ENCODE results near the gene SYNE1. TPM values are rescaled to one million over a fixed set of nuclear protein-coding genes. Genes with fewer than 3 reads are reported as not detected.

SYNE1 gene
- polyA plus RNA-seq, 3 donors: 16.1 to 50.4 (median 27.0) TPM

DNA sequence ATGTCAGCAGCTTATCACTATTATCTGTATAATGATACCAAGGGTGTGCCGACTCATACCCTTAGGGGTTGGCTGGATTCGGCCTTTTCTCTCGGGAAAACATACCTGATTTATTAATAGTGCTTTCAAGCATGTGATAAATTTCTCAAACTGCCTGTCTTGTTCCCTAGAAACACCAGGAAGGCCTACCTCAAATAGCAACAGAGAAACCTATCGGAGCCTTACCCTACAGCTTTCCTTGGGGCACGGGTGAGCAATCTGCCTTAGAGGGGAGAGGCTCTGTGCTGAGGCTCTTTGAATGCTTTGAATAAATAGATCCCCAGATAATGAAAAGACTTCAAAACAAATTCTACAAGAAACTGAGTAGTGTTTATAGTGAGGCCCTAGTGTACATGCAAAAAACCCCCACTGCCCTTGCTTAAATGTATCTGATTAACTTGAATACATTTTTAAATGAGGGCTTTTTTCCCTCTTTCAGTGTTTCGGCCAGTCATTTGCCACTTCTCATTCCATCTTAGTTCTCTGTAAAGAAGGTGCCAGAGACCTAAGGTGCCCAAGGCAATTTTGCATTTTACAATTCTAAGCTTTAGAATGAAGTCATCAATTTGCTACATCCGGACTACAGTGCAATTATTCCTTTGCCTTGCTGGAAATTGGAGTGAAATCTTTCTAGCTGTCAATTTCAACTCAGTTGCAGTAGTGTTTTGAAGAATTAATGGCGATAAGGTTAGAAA is 509.6 kb downstream of the SYNE1 start:
- no peak overlapping the region for H3K27ac ChIP-seq (ENCODE audit: low read depth, low read length)
- 86 to 95% (median 89%) methylated on average over 8 of the region's 8 CpGs for WGBS, 3 donors

GRCh38 chr6:152124429-152125074 is 512.6 kb downstream of the SYNE1 start:
- no peak overlapping the region for H3K27ac ChIP-seq (ENCODE audit: low read depth, low read length)
- WGBS, 3 donors: 45 to 68% (median 57%) methylated on average over 3 of the region's 3 CpGs

DNA sequence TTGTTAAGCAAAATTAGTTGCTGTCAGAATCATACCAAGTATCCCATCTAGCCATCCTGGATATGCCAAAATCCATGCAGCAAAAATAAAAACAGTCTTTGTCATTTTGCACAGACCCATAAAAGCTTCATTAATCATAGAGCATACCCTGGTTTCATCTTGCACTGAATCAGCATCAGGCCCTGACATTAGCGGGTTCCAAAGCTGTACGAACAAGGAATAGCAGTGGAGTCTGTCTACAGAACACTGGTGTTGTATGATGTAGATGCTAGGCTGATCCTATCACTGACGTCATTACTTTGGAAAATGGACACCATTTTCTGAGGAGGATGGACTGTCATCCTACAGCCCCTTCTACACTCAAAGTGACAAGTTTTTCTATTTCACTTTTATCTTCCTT is 514.1 kb downstream of the SYNE1 start:
- WGBS, 3 donors: 93 to 94% (median 94%) methylated on average over 3 of the region's 3 CpGs

GRCh38 chr6:152122434-152122833 is 514.7 kb downstream of the SYNE1 start:
- H3K27ac ChIP-seq (ENCODE audit: low read depth, low read length): no peak overlapping the region
- 92 to 96% (median 94%) methylated on average over 12 of the region's 12 CpGs for WGBS, 3 donors

More for the DNA sequence above, 514.1 kb downstream of the SYNE1 start:
- no peak overlapping the region for H3K27ac ChIP-seq (ENCODE audit: low read depth, low read length)

DNA sequence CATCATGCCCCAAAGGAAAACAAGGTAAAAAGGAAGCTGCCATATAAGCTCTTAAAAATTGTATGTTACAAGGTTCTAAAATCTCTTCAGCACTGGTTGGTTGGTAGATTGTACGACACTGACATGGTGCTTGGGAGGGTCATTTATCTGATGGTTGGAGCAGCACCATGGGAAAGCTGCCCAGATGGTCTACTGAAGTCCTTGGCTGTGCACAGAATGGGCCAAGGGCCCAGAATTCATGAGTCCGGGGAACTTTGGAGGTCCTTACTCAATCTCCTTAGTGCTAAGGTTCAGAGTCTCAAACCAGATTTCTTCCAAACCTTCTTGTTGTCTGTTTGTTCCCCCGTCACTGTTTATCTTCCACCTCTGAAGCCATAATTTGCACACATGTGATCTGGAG is 515.3 kb downstream of the SYNE1 start:
- no peak overlapping the region for H3K27ac ChIP-seq (ENCODE audit: low read depth, low read length)
- 36 to 64% (median 49%) methylated on average over 3 of the region's 3 CpGs for WGBS, 3 donors

DNA sequence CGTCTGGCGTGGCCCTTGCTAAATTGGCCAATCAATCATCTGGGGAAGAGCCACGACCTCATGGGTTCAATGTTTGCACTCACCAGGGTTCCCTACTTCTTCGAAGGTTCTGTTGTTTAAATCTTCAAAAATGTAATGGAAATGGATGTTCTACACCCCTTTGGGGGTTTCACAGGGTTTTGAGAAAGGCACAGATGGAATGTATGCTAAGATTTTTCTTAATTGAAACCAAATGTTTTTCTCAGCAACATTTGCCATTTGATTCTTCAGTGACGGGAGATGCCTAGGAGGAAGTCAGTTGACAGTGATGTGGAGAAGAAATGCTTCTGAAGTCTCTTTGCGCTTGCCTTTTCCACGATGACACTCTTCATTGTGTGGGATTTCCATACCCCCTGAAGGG is 517.3 kb downstream of the SYNE1 start:
- WGBS, 3 donors: 77 to 80% (median 79%) methylated on average over 7 of the region's 7 CpGs
- H3K27ac ChIP-seq (ENCODE audit: low read depth, low read length): no peak overlapping the region

GRCh38 chr6:152118678-152119077 is 518.5 kb downstream of the SYNE1 start:
- 89 to 94% (median 91%) methylated on average over 5 of the region's 5 CpGs for WGBS, 3 donors
- H3K27ac ChIP-seq (ENCODE audit: low read depth, low read length): no peak overlapping the region

- WGBS, 3 donors: 94 to 97% (median 95%) methylated on average over 3 of the region's 3 CpGs
- H3K27ac ChIP-seq (ENCODE audit: low read depth, low read length): no peak overlapping the region
These were observed 518.9 kb downstream of the SYNE1 start for GRCh38 chr6:152118224-152118623.

GRCh38 chr6:152117156-152118133 is 519.7 kb downstream of the SYNE1 start:
- H3K27ac ChIP-seq (ENCODE audit: low read depth, low read length): no peak overlapping the region
- WGBS, 3 donors: 29 to 67% (median 66%) methylated on average over 9 of the region's 9 CpGs

- no peak overlapping the region for H3K27ac ChIP-seq (ENCODE audit: low read depth, low read length)
- WGBS, 3 donors: 63 to 74% (median 68%) methylated on average over 15 of the region's 15 CpGs
These were observed 524.5 kb downstream of the SYNE1 start for GRCh38 chr6:152112491-152113261.

- no peak overlapping the region for H3K27ac ChIP-seq (ENCODE audit: low read depth, low read length)
- WGBS, 3 donors: 38 to 61% (median 48%) methylated on average over 20 of the region's 20 CpGs
These were observed 526.0 kb downstream of the SYNE1 start for GRCh38 chr6:152110886-152111820.

GRCh38 chr6:152107973-152108372 is 529.2 kb downstream of the SYNE1 start:
- 80 to 90% (median 84%) methylated on average over 4 of the region's 4 CpGs for WGBS, 3 donors
- H3K27ac ChIP-seq (ENCODE audit: low read depth, low read length): no peak overlapping the region

- WGBS, 3 donors: 15 to 57% (median 34%) methylated on average over 7 of the region's 7 CpGs
These were observed 537.0 kb downstream of the SYNE1 start for GRCh38 chr6:152100183-152100618.

DNA sequence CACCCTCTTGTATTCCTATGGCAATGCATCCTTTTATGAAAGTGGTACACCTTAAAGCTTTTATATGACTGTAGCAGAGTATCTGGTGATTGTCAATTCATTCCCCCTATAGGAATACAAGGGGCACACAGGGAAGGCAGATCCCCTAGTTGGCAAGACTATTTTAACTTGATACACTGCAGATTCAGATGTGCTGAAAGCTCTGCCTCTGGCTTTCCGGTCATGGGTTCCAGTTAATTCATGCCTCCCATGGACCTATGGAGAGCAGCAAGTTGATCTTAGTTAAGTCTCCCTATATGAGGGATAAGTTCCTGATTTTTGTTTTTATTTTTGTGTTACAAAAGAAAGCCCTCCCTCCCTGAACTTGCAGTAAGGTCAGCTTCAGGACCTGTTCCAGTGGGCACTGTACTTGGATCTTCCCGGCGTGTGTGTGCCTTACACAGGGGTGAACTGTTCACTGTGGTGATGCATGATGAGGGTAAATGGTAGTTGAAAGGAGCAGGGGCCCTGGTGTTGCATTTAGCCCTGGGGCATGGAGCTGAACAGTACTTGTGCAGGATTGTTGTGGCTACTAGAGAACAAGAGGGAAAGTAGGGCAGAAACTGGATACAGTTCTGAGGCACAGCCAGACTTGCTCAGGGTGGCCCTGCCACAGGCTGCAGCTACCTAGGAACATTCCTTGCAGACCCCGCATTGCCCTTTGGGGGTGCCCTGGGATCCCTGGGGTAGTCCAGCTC is 537.5 kb downstream of the SYNE1 start:
- WGBS, 3 donors: 84 to 88% (median 88%) methylated on average over 4 of the region's 4 CpGs
- H3K27ac ChIP-seq (ENCODE audit: low read depth, low read length): no peak overlapping the region

More at GRCh38 chr6:152100183-152100618, 537.0 kb downstream of the SYNE1 start:
- H3K27ac ChIP-seq (ENCODE audit: low read depth, low read length): no peak overlapping the region

DNA sequence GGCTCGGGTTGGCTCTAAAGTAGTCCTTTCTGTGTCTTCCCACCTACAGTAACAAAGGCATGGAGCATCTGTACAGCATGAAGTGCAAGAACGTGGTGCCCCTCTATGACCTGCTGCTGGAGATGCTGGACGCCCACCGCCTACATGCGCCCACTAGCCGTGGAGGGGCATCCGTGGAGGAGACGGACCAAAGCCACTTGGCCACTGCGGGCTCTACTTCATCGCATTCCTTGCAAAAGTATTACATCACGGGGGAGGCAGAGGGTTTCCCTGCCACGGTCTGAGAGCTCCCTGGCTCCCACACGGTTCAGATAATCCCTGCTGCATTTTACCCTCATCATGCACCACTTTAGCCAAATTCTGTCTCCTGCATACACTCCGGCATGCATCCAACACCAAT is 538.5 kb downstream of the SYNE1 start:
- WGBS, 3 donors: 88 to 96% (median 90%) methylated on average over 14 of the region's 14 CpGs

GRCh38 chr6:152096863-152097496 is 540.2 kb downstream of the SYNE1 start:
- 60 to 65% (median 64%) methylated on average over 5 of the region's 5 CpGs for WGBS, 3 donors
- H3K27ac ChIP-seq (ENCODE audit: low read depth, low read length): no peak overlapping the region

More for the DNA sequence above, 538.5 kb downstream of the SYNE1 start:
- H3K27ac ChIP-seq (ENCODE audit: low read depth, low read length): no peak overlapping the region

All from adipose tissue (tissue), 3 donors.